ENCODE measurements around the gene FIGNL1.

GRCh38 chr7:50427518-50427917 is 22.6 kb downstream of the FIGNL1 start:
- TF ChIP-seq CTCF (IDR thresholded peaks at IDR 0.05 in 2 of 3, conservative IDR thresholded peaks at IDR 0.05 in 1 of 3; ENCODE audit: borderline replicate concordance in 1 of 3, insufficient read depth in 1 of 3, low read depth in 2 of 3, low read length in 2 of 3): no peak
- TF ChIP-seq EZH2 (IDR thresholded peaks at IDR 0.05): no peak
- TF ChIP-seq POLR2A (IDR thresholded peaks at IDR 0.05; ENCODE audit: borderline replicate concordance, extremely low read depth, insufficient read depth, insufficient read length): no peak
- no peak for TF ChIP-seq ZFX (IDR thresholded peaks at IDR 0.05)
- no peak for TF ChIP-seq JUND (IDR thresholded peaks at IDR 0.05)
- no peak for TF ChIP-seq ZBTB33 (IDR thresholded peaks at IDR 0.05; ENCODE audit: extremely low read depth, insufficient replicate concordance, low read length)
- no peak for TF ChIP-seq POLR2AphosphoS5 (IDR thresholded peaks at IDR 0.05; ENCODE audit: low read depth, low read length)
- no peak for TF ChIP-seq CEBPB (IDR thresholded peaks at IDR 0.05; ENCODE audit: low read depth)
- TF ChIP-seq RAD21 (IDR thresholded peaks at IDR 0.05; ENCODE audit: low read depth): no peak

Data from HCT116 (cell line).